ENCODE data around the gene SRRM3.

DNA sequence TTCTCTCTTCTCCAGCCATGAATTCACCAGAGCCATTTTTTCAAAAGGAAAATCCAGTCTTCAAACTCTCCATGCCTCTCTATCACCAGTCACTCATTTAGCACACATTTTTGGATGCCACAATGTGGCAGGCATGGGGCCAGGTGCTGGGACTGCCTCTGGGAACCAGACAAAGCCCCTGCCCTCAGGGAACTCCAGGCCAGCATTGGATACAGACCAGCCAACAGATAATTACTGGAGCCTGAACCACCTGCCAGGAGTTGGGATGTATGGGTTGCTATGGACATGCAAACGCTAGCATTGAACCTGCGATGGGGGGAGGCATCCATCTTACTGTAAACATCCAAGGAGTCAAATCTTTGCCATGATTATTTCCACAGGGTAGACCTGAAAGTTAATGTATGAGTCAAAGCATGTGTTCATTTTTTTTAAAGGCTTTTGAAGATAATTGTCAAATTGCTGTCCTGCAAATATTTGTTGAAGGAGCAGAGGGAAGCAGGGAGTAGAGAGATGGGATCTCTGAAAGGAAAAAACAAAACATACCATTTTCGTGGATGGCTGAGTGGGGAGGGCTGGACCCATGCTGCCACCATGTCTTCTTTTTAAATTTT, 43.2 kb downstream of the SRRM3 start:
- TF ChIP-seq, protein P1, sequence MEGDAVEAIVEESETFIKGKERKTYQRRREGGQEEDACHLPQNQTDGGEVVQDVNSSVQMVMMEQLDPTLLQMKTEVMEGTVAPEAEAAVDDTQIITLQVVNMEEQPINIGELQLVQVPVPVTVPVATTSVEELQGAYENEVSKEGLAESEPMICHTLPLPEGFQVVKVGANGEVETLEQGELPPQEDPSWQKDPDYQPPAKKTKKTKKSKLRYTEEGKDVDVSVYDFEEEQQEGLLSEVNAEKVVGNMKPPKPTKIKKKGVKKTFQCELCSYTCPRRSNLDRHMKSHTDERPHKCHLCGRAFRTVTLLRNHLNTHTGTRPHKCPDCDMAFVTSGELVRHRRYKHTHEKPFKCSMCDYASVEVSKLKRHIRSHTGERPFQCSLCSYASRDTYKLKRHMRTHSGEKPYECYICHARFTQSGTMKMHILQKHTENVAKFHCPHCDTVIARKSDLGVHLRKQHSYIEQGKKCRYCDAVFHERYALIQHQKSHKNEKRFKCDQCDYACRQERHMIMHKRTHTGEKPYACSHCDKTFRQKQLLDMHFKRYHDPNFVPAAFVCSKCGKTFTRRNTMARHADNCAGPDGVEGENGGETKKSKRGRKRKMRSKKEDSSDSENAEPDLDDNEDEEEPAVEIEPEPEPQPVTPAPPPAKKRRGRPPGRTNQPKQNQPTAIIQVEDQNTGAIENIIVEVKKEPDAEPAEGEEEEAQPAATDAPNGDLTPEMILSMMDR (IDR thresholded peaks at IDR 0.05) = no peak
- no peak for TF ChIP-seq POLR2A (IDR thresholded peaks at IDR 0.05)
